ENCODE measurements around the gene SP5. TPM values are rescaled to one million over a fixed set of nuclear protein-coding genes. Genes with fewer than 3 reads are reported as not detected.
"Not testable (repeated sequence)": the region's sequence is repeated elsewhere in the genome, so short reads cannot be mapped to it uniquely, and the experiment has no call there.

SP5 gene
- total and polyA plus RNA-seq, 4 donors = 0.05 to 1.6 (median 1.2) TPM

DNA sequence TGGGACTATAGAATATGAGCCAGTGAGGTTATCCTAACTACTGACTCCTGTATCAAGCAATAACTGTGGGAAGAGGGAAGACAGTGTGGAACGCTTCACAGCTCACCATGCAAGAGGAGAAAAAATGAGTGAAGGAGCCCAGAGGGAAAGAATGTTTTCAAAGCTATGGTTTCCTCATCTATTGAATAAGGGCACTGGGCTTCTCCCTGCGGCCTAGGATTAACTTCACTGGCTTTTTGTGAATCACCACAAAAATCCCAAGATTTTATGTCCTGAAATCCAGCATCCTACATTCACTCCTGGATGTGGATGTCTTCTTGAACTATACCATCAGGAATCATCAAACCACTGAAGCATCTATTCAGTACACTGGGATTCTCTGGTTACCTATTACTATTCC lies 44.5 kb upstream of the SP5 start:
- H3K36me3 ChIP-seq (ENCODE audit: control insufficient read depth in 4 of 4, insufficient read depth in 3 of 4, low read depth in 1 of 4, low read length in 3 of 4) = no peaks in the 10 kb centered on the region
- no peak for TF ChIP-seq JUND (IDR thresholded peaks at IDR 0.05)
- TF ChIP-seq, protein P1, sequence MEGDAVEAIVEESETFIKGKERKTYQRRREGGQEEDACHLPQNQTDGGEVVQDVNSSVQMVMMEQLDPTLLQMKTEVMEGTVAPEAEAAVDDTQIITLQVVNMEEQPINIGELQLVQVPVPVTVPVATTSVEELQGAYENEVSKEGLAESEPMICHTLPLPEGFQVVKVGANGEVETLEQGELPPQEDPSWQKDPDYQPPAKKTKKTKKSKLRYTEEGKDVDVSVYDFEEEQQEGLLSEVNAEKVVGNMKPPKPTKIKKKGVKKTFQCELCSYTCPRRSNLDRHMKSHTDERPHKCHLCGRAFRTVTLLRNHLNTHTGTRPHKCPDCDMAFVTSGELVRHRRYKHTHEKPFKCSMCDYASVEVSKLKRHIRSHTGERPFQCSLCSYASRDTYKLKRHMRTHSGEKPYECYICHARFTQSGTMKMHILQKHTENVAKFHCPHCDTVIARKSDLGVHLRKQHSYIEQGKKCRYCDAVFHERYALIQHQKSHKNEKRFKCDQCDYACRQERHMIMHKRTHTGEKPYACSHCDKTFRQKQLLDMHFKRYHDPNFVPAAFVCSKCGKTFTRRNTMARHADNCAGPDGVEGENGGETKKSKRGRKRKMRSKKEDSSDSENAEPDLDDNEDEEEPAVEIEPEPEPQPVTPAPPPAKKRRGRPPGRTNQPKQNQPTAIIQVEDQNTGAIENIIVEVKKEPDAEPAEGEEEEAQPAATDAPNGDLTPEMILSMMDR (IDR thresholded peaks at IDR 0.05; ENCODE audit: low read depth, low read length, missing input control) = no peak
- H3K4me1 ChIP-seq (ENCODE audit: control insufficient read depth in 4 of 4, insufficient read depth in 4 of 4, low read length in 3 of 4) = no peaks in the 10 kb centered on the region
- H3K27ac ChIP-seq (ENCODE audit: low read depth in 1 of 2, low read length in 2 of 2) = no peak overlapping the region
- no peaks in the 10 kb centered on the region for H3K27me3 ChIP-seq (ENCODE audit: control insufficient read depth in 4 of 4, insufficient read depth in 4 of 4, low read length in 3 of 4)
- no peak overlapping the region for H3K4me3 ChIP-seq (ENCODE audit: low read depth in 1 of 3, low read length in 3 of 3)
- H3K9ac ChIP-seq (ENCODE audit: low read depth in 1 of 2, low read length in 2 of 2) = no peak overlapping the region
- DNase-seq (ENCODE audit: low spot score) = no peak
- H3K9me3 ChIP-seq (ENCODE audit: control insufficient read depth in 4 of 4, low read length in 3 of 4) = no peaks in the 10 kb centered on the region
- WGBS = 98% methylated on average over 2 of the region's 2 CpGs

GRCh38 chr2:170671079-170671478 lies 44.1 kb upstream of the SP5 start:
- TF ChIP-seq, protein P2, sequence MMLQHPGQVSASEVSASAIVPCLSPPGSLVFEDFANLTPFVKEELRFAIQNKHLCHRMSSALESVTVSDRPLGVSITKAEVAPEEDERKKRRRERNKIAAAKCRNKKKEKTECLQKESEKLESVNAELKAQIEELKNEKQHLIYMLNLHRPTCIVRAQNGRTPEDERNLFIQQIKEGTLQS (IDR thresholded peaks at IDR 0.05) = no peak
- no peak for TF ChIP-seq ZBTB33 (IDR thresholded peaks at IDR 0.05)
- TF ChIP-seq RXRA (IDR thresholded peaks at IDR 0.05) = no peak
- no peak for TF ChIP-seq RAD21 (IDR thresholded peaks at IDR 0.05)
- no peak for TF ChIP-seq FOXA1 (IDR thresholded peaks at IDR 0.05)
- no peak for TF ChIP-seq MAX (IDR thresholded peaks at IDR 0.05)
- no peak for TF ChIP-seq FOXA2 (IDR thresholded peaks at IDR 0.05)
- no peak for TF ChIP-seq SP1 (IDR thresholded peaks at IDR 0.05)
- TF ChIP-seq NR2F2 (IDR thresholded peaks at IDR 0.05) = no peak
- no peak for TF ChIP-seq YY1 (IDR thresholded peaks at IDR 0.05)
- no peak for TF ChIP-seq TAF1 (conservative IDR thresholded peaks at IDR 0.05)
- TF ChIP-seq JUND (IDR thresholded peaks at IDR 0.05) = no peak
- Histone ChIP-seq H3K9ac (ENCODE audit: low read depth in 1 of 2, low read length in 2 of 2) (no peak overlapping the region), H3K4me3 (ENCODE audit: low read depth in 1 of 3, low read length in 3 of 3) (no peak overlapping the region), H3K27ac (ENCODE audit: low read depth in 1 of 2, low read length in 2 of 2) (no peak overlapping the region), H3K4me1 (ENCODE audit: control insufficient read depth in 4 of 4, insufficient read depth in 4 of 4, low read length in 3 of 4) (no peaks in the 10 kb centered on the region), H3K36me3 (ENCODE audit: control insufficient read depth in 4 of 4, insufficient read depth in 3 of 4, low read depth in 1 of 4, low read length in 3 of 4) (no peaks in the 10 kb centered on the region), H3K27me3 (ENCODE audit: control insufficient read depth in 4 of 4, insufficient read depth in 4 of 4, low read length in 3 of 4) (no peaks in the 10 kb centered on the region), H3K9me3 (ENCODE audit: control insufficient read depth in 4 of 4, low read length in 3 of 4) (no peaks in the 10 kb centered on the region)
- DNase-seq (ENCODE audit: low spot score) = no peak
- 86% methylated on average over 9 of the region's 9 CpGs for WGBS

GRCh38 chr2:170674282-170674681 lies 40.9 kb upstream of the SP5 start:
- H3K9me3 ChIP-seq (ENCODE audit: control insufficient read depth in 4 of 4, low read length in 3 of 4) = not testable (repeated sequence)

More at GRCh38 chr2:170674282-170674681, 40.9 kb upstream of the SP5 start:
- not testable (repeated sequence) for H3K4me3 ChIP-seq (ENCODE audit: low read depth in 1 of 3, low read length in 3 of 3); H3K4me1 ChIP-seq (ENCODE audit: control insufficient read depth in 4 of 4, insufficient read depth in 4 of 4, low read length in 3 of 4); DNase-seq (ENCODE audit: low spot score); H3K27ac ChIP-seq (ENCODE audit: low read depth in 1 of 2, low read length in 2 of 2); H3K9ac ChIP-seq (ENCODE audit: low read depth in 1 of 2, low read length in 2 of 2); H3K36me3 ChIP-seq (ENCODE audit: control insufficient read depth in 4 of 4, insufficient read depth in 3 of 4, low read depth in 1 of 4, low read length in 3 of 4); H3K27me3 ChIP-seq (ENCODE audit: control insufficient read depth in 4 of 4, insufficient read depth in 4 of 4, low read length in 3 of 4)

All from liver (tissue), 9 donors.